Astrocyte (in vitro differentiated cells and primary cell): ENCODE data around the gene WDPCP. TPM values are rescaled to one million over a fixed set of nuclear protein-coding genes. Genes with fewer than 3 reads are reported as not detected.

Source experiments
- DNase-seq: peaks from one replicate; pipeline ENCODE4 v3.0.0-alpha.2; 2010; ENCODE audit warnings: low read depth
- FAIRE-seq: peaks from 2 replicates; lab custom pipeline; 2011; peaks lifted over from hg19 to GRCh38; lab: Jason Lieb, UNC
- H2AFZ ChIP-seq: 2 replicates; pipeline ENCODE4 v1.6.0; 2012; ENCODE audit warnings: low read depth, low read length, inconsistent platforms
- H3K27ac ChIP-seq: 2 replicates; pipeline ENCODE4 v1.5.1; 2011; ENCODE audit warnings: low read depth, low read length, inconsistent platforms
- H3K27me3 ChIP-seq: 2 replicates; pipeline ENCODE4 v1.6.0; 2011; ENCODE audit warnings: low read length, inconsistent platforms; ENCODE audit not compliant: insufficient read depth
- H3K36me3 ChIP-seq: 2 replicates; pipeline ENCODE4 v1.5.1; 2011; ENCODE audit warnings: low read length, inconsistent platforms; ENCODE audit not compliant: insufficient read depth
- H3K4me1 ChIP-seq: 2 replicates; pipeline ENCODE4 v1.5.1; 2011; ENCODE audit warnings: low read length, inconsistent platforms; ENCODE audit not compliant: insufficient read depth
- H3K4me2 ChIP-seq: 2 replicates; pipeline ENCODE4 v1.6.0; 2012; ENCODE audit warnings: low read length, inconsistent platforms
- H3K4me3 ChIP-seq: 2 replicates; pipeline ENCODE4 v1.5.1; 2011; ENCODE audit warnings: low read depth, mild to moderate bottlenecking, low read length, inconsistent platforms; ENCODE audit not compliant: insufficient read depth
- H3K79me2 ChIP-seq: 2 replicates; pipeline ENCODE4 v1.6.0; 2012; ENCODE audit warnings: mild to moderate bottlenecking, low read length, inconsistent platforms; ENCODE audit not compliant: insufficient read depth
- H3K9ac ChIP-seq: 2 replicates; pipeline ENCODE4 v1.6.0; 2012; ENCODE audit warnings: mild to moderate bottlenecking, low read length, inconsistent platforms
- H3K9me3 ChIP-seq: 2 replicates; pipeline ENCODE4 v1.5.1; 2012; ENCODE audit warnings: low read depth, mild to moderate bottlenecking, low read length, inconsistent platforms; ENCODE audit not compliant: insufficient read depth
- H4K20me1 ChIP-seq: 2 replicates; pipeline ENCODE4 v1.6.0; 2012; ENCODE audit warnings: low read length, inconsistent platforms; ENCODE audit not compliant: insufficient read depth
- H3K27ac Mint-ChIP-seq: one replicate; pipeline ENCODE4 v1.8.0; 2021; ENCODE audit warnings: mild to moderate bottlenecking, mixed read lengths; ENCODE audit not compliant: unreplicated experiment
- H3K27me3 Mint-ChIP-seq: one replicate; pipeline ENCODE4 v1.8.0; 2021; ENCODE audit warnings: low read depth, mixed read lengths; ENCODE audit not compliant: unreplicated experiment
- H3K36me3 Mint-ChIP-seq: one replicate; pipeline ENCODE4 v1.8.0; 2021; ENCODE audit warnings: low read depth, mixed read lengths; ENCODE audit not compliant: unreplicated experiment
- H3K4me1 Mint-ChIP-seq: one replicate; pipeline ENCODE4 v1.8.0; 2021; ENCODE audit warnings: low read depth, mixed read lengths; ENCODE audit not compliant: unreplicated experiment
- H3K4me3 Mint-ChIP-seq: one replicate; pipeline ENCODE4 v1.8.0; 2021; ENCODE audit warnings: mild to moderate bottlenecking, moderate library complexity, mixed read lengths; ENCODE audit not compliant: unreplicated experiment
- H3K9me3 Mint-ChIP-seq: one replicate; pipeline ENCODE4 v1.8.0; 2021; ENCODE audit warnings: mild to moderate bottlenecking, mixed read lengths; ENCODE audit not compliant: unreplicated experiment
- CTCF ChIP-seq: IDR thresholded peaks from 2 replicates; pipeline ENCODE4 v1.5.1; 2011; ENCODE audit warnings: low read depth, mild to moderate bottlenecking, inconsistent platforms, low read length, moderate library complexity; ENCODE audit not compliant: insufficient read depth
- EZH2 ChIP-seq: IDR thresholded peaks from 2 replicates; pipeline ENCODE4 v1.6.1; 2012; ENCODE audit warnings: mild to moderate bottlenecking, low read length, inconsistent platforms; ENCODE audit not compliant: insufficient read depth
- total RNA-seq: library from RNA; stranded (reverse); gene quantifications from 2 replicates; pipeline ENCODE4 v1.2.1, GENCODE V29; 2021

WDPCP gene
- total RNA-seq, 1 donor from 2014 or later, result 15.1 TPM

DNA sequence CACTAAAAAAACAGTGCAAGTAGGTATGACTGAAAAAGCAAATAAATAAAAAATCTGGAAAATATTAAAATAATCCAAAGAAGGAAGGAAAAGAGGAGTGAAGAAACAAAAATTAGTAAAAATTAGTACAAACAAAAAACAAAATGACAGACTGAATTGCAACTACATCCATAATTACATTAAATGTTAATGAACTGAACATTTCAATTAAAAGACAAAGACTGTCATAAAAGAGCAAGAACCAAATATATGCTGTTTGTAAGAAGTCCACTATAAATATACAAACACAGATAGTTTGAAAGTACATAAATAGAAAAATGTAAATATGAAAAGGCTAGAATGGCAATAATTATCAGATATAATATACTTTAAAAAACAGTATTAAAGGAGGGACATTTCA is 267.6 kb downstream of the WDPCP start:
- TF ChIP-seq EZH2 (no peak), CTCF (no peak)
- Histone ChIP-seq H4K20me1 (no peaks in the 10 kb centered on the region), H3K27me3 (no peaks in the 10 kb centered on the region), H3K9me3 (no peaks in the 10 kb centered on the region), H3K4me1 (no peaks in the 10 kb centered on the region), H3K4me2 (no peak overlapping the region), H3K27ac (no peak overlapping the region), H3K79me2 (no peaks in the 10 kb centered on the region), H3K4me3 (no peak overlapping the region), H3K36me3 (no peaks in the 10 kb centered on the region), H3K9ac (no peak overlapping the region), H2AFZ (no peak overlapping the region)
- no peak overlapping the region for H3K4me3 Mint-ChIP-seq
- no peaks in the 10 kb centered on the region for H3K27me3 Mint-ChIP-seq
- H3K27ac Mint-ChIP-seq, result no peak overlapping the region
- peaks cover 4% of the 10 kb centered on the region for H3K36me3 Mint-ChIP-seq
- H3K9me3 Mint-ChIP-seq, result peaks cover 3% of the 10 kb centered on the region
- no peak for FAIRE-seq
- no peaks in the 10 kb centered on the region for H3K4me1 Mint-ChIP-seq
- no peak for DNase-seq

DNA sequence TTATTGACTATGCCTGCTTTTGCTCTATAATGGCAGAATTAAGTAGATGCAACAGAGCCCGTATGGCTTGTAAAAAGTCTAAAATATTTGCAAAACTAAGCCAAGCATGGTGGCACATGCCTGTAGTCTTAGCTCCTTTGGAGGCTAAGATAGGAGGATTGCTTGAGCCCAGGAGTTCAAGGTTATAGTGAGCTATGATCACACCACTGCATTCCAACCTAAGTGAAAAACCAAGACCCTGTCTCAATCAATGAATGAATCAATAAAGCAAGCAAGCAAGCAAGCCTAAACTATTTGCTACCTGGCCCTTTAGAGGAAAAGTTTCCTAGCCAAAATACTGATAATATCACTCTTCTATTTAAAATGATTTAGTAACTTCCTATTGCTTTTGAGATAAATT is 277.7 kb downstream of the WDPCP start:
- Histone ChIP-seq H4K20me1 (no peaks in the 10 kb centered on the region), H3K9ac (no peak overlapping the region), H3K9me3 (no peaks in the 10 kb centered on the region), H3K4me2 (no peak overlapping the region), H3K36me3 (no peaks in the 10 kb centered on the region), H3K27me3 (no peaks in the 10 kb centered on the region), H3K79me2 (no peaks in the 10 kb centered on the region), H3K27ac (no peak overlapping the region), H2AFZ (no peak overlapping the region), H3K4me3 (no peak overlapping the region), H3K4me1 (no peaks in the 10 kb centered on the region)
- Mint-ChIP-seq H3K36me3 (peaks cover 2% of the 10 kb centered on the region), H3K4me3 (no peak overlapping the region), H3K9me3 (peaks cover 7% of the 10 kb centered on the region), H3K27me3 (no peaks in the 10 kb centered on the region), H3K27ac (no peak overlapping the region), H3K4me1 (no peaks in the 10 kb centered on the region)
- no peak for FAIRE-seq
- DNase-seq, result no peak
- no peak for TF ChIP-seq CTCF

GRCh38 chr2:63301481-63301880 is 286.8 kb downstream of the WDPCP start:
- Mint-ChIP-seq H3K4me3 (no peak overlapping the region), H3K36me3 (peaks cover 23% of the 10 kb centered on the region), H3K27me3 (no peaks in the 10 kb centered on the region), H3K27ac (no peak overlapping the region), H3K4me1 (no peaks in the 10 kb centered on the region), H3K9me3 (peaks cover 31% of the 10 kb centered on the region)
- no peak overlapping the region for H3K4me2 ChIP-seq
- H3K4me3 ChIP-seq, result no peak overlapping the region
- no peak overlapping the region for H3K27ac ChIP-seq
- H3K9me3 ChIP-seq, result peaks cover 22% of the 10 kb centered on the region
- TF ChIP-seq EZH2 (no peak), CTCF (no peak)
- no peaks in the 10 kb centered on the region for H4K20me1 ChIP-seq
- H3K36me3 ChIP-seq, result no peaks in the 10 kb centered on the region
- no peak overlapping the region for H3K9ac ChIP-seq
- DNase-seq (no peak), FAIRE-seq (no peak)
- H2AFZ ChIP-seq, result no peak overlapping the region
- no peaks in the 10 kb centered on the region for H3K79me2 ChIP-seq
- no peaks in the 10 kb centered on the region for H3K4me1 ChIP-seq
- no peaks in the 10 kb centered on the region for H3K27me3 ChIP-seq
